ENCODE results near the gene LYRM4.
"Not testable (repeated sequence)": the region's sequence is repeated elsewhere in the genome, so short reads cannot be mapped to it uniquely, and the experiment has no call there.

LYRM4 gene

DNA sequence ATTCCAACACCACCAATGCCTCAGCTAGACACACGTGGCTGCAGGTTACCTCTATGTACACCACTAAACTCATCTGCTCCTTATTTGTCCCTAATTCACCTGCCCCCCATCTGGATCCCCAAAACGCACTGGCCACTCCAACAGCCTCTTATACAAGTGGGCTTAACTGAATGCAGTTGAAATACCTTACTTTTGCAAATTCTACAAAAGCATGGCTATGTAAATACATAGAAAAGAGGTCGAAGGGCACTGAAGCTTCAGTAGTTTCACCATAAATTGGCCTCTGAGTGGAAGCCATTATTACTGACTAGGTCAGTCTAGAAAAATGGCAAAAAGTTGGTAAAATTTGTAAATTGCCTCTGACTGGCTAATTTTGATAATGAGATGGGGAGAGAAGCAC is 186.8 kb downstream of the LYRM4 start:
- DNase-seq = no peak

DNA sequence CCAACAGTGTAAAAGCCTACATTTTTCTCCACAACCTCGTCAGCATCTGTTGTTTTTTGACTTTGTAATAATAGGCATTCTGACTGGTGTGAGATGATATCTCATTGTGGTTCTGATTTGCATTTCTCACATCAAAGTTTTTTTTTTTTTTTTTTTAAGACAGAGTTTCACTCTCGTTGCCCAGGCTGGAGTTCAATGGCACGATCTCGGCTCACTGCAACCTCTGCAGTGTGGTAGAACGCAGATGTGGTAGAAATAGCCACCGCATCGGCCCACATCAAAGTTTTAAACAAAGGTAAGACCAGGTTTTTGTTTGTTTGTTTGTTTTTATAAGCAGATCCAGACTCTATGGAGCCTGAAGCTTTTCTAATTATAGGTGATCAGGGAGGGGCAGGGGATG is 188.3 kb downstream of the LYRM4 start:
- no peak for DNase-seq

DNA sequence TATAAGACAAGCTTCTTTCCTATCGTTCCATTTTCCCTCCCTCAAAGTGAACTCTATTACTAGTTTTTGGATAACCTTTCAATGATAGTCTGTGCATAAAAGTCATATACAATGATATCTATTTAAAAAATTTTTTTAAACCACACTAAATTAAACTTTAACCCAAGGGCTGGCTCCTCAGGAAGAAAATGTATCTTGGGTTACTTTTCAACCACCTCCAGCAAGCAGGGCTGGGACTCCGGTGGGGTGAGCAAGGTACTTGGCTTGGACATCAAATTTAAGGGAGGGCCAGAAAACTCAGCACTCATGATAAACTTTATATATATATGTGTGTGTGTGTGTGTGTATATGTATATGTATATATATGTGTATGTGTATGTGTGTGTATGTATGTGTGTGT is 189.5 kb downstream of the LYRM4 start:
- no peak for DNase-seq

DNA sequence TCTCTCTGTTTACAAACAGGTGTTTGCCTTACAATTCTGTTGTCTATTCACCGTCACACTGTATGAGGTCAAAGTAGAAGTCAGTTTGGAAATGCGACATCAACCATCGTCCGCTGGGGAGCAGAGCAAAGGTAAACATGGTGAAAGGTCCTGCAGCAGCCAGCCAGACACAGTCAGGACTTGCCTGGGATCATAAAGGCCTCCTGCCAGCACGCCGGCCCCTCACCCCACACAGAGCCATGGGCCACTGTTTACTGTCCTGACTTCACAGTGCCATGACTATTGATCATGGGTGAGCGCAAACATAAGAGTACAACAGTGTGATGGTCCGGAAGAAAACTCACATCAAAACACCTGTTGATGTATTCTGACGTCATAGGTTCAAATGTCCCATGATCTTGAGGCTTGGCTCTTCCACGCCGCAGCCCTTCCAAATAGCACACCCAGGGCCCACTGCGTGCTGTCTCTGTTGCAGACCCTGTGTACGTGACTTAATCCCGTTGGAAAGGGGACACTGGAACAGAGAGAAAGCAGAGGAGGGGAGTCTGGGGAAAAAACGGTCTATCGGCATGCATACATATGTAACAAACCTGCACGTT is 192.5 kb downstream of the LYRM4 start:
- DNase-seq = no peak

DNA sequence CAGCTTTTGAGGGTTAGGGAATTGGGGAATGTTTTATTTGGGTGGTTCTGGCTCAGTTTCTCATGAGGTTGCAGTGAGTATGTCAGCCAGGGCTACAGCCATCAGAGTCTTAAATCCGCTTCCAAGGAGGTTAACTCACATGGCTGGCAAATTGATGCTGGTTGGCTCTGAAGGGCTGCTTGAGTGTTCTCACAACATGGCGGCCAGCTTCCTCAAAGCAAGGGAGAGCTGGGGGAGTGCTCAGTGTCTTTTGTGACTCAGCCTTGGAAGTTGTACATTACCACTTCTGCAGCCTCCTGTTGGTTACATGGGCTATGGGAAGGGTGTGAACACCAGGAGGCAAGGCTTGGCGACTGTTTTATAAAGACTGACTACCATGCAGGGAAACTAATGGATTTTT is 193.4 kb downstream of the LYRM4 start:
- DNase-seq = no peak

DNA sequence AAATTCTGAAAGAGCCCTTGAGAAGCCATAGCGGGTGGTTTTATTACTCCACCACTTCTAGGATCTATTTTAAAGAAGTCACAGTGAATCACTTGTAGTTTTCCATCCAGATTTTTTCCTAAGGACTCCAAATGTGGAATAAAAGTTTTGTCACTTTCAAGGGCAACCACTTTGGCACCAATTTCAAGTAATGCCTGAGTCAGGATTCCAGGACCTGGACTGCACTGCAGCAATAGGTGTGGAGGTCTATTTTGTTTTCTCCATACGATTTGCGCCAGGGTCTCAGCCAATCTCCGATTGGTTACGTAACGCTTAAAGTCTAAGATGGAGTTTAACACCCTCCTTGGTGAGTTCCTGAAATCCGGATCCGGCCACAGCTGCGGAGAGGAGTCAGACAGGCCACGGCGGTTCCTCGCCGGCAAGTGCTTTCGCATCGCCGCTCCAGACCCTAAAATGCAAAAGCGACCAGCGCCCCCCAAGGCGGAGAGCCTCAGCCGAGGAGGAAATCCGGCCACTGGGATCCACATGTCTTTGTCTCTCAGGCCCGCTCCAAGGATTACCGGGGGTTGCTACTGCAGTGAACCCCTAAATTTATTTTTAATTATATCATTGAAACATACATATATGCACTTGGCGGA is 194.2 kb downstream of the LYRM4 start:
- no peak for DNase-seq

DNA sequence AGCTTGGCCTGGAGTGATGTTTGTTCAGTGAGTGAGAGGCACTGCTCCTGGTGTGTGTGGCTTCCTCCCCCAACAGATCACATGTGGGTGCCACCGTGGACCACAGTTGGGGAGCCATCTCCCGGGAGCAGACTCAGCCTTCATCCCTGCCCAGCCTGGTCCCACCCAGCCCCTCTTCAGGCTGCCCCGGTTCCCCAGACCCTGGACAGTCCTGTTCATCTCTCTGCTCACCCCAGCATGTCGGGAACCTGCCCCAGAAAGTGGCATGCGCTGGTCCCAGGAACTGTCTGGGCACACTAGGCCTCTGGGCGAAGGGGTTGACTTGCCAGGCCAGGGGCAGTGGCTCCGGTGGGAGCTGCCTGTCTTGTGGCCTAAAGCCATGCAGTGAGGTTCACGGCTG is 197.1 kb downstream of the LYRM4 start:
- DNase-seq = no peak

DNA sequence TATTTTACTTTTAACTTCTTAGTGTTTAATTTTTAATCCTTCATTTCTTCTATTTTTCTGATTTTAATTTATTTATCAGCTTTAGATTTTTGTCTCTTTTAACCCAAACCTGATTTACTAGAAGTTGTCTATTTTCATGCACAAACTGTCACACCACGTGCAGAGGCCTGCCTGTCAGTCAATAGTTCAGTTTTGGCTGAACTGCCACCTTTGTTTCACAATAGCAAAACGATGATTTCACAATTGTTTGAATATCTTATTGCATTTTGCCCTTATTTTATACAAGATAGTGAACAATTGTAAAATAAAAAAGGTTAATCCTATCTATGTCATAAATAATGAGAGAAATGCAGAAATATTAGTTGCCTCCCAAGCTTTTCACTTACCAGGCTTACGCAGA is 199.6 kb downstream of the LYRM4 start:
- no peak for DNase-seq

DNA sequence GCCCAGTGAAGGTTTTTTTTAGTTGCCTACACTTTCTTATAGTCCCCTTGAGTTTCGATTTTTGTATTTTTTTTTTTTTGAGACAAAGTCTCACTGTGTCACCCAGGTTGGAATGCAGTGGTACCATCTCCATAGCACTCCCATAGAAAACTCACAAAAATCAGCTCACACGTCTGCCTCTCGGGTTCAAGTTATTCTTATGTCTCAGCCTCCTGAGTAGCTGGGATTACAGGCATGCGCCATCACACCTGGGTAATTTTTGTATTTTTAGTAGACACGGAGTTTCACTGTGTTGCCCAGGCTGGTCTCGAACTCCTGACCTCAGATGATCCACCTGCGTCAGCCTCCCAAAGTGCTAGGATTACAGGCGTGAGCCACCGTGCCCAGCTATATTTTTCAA is 200.3 kb downstream of the LYRM4 start:
- not testable (repeated sequence) for DNase-seq

DNA sequence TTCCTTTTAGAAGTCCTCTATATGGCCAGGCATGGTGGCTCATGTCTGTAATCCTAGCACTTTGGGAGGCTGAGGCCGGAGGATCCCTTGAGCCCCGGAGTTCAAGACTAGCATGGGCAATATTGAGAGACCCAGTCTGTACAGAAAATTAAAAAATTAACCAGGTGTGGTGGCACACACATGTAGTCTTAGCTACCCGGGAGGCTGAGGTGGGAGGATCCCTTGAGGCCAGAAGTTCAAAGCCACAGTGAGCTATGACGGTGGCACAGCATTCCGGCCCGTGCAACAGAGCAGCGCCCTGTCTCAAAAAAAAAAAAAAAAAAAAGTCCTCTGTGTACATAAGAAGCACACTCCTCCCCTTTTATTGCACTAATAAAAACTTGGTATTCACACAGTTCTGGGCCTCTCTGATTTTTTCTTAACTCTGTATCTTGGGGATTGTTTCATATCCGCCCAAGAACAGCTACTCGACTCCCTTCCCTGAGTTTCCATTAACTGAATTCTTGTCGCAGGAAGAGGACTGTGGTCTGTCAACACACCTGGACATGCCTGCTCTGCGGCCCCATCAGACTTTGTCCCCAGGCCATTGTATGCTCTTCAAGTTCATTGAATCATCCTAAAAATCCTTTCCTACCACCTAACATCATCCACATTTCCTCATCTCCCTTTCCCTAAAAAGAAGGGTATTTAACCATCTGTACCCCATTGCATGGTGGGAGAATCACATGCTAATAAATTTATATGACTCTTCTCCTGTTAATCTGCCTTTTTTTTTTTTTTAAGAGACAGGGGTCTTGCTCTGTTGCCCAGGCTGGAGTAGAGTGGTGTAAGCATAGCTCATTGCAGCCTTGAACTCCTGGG is 201.5 kb downstream of the LYRM4 start:
- no peak for DNase-seq
